ENCODE measurements around the gene SMS.

SMS gene

GRCh38 chrX:22015139-22015750, 74.7 kb downstream of the SMS start:
- POLR2A ChIA-PET = no interaction called here
- CTCF ChIA-PET = no interaction called here
- no peak for TF ChIP-seq FOXK2 (IDR thresholded peaks at IDR 0.05)
- no peak for TF ChIP-seq NFRKB (IDR thresholded peaks at IDR 0.05)
- TF ChIP-seq BHLHE40 (IDR thresholded peaks at IDR 0.05; ENCODE audit: borderline replicate concordance) = no peak
- TF ChIP-seq PKNOX1 (IDR thresholded peaks at IDR 0.05) = no peak
- no peak for TF ChIP-seq L3MBTL2 (conservative IDR thresholded peaks at IDR 0.05)
- TF ChIP-seq ELF4 (IDR thresholded peaks at IDR 0.05) = no peak
- TF ChIP-seq SUZ12 (IDR thresholded peaks at IDR 0.05) = no peak
- TF ChIP-seq FOXM1 (IDR thresholded peaks at IDR 0.05; ENCODE audit: borderline replicate concordance) = no peak
- TF ChIP-seq LEF1 (IDR thresholded peaks at IDR 0.05; ENCODE audit: borderline replicate concordance) = no peak
- no peak for TF ChIP-seq ARNT (IDR thresholded peaks at IDR 0.05)
- TF ChIP-seq CTBP1 (IDR thresholded peaks at IDR 0.05; ENCODE audit: borderline replicate concordance) = no peak
- no peak for TF ChIP-seq SP1 (IDR thresholded peaks at IDR 0.05)
- TF ChIP-seq ZNF384 (IDR thresholded peaks at IDR 0.05) = no peak
- TF ChIP-seq FOXA1 (IDR thresholded peaks at IDR 0.05) = no peak
- no peak for TF ChIP-seq HDGF (IDR thresholded peaks at IDR 0.05; ENCODE audit: borderline replicate concordance)
- no peak for TF ChIP-seq TARDBP (IDR thresholded peaks at IDR 0.05)
- DNase-seq (ENCODE audit: extremely low spot score) = no peak

GRCh38 chrX:22021751-22022324, 81.3 kb downstream of the SMS start:
- TF ChIP-seq FOXK2 (IDR thresholded peaks at IDR 0.05) (no peak), NFRKB (IDR thresholded peaks at IDR 0.05) (no peak), HDGF (IDR thresholded peaks at IDR 0.05; ENCODE audit: borderline replicate concordance) (no peak), SP1 (IDR thresholded peaks at IDR 0.05) (no peak), PKNOX1 (IDR thresholded peaks at IDR 0.05) (no peak)
- CTCF ChIA-PET = no interaction called here
- no peak for DNase-seq (ENCODE audit: extremely low spot score)
- POLR2A ChIA-PET = no interaction called here

GRCh38 chrX:22024577-22024976, 84.1 kb downstream of the SMS start:
- TF ChIP-seq FOXA1 (IDR thresholded peaks at IDR 0.05) (no peak), HDGF (IDR thresholded peaks at IDR 0.05; ENCODE audit: borderline replicate concordance) (no peak), L3MBTL2 (conservative IDR thresholded peaks at IDR 0.05) (no peak), PKNOX1 (IDR thresholded peaks at IDR 0.05) (no peak)
- ChIA-PET POLR2A (no interaction called here), CTCF (no interaction called here)
- no peak for DNase-seq (ENCODE audit: extremely low spot score)

- DNase-seq (ENCODE audit: extremely low spot score) = no peak
- no peak for TF ChIP-seq ZNF384 (IDR thresholded peaks at IDR 0.05)
- no peak for TF ChIP-seq HDGF (IDR thresholded peaks at IDR 0.05; ENCODE audit: borderline replicate concordance)
- no peak for TF ChIP-seq FOXA1 (IDR thresholded peaks at IDR 0.05)
- no peak for TF ChIP-seq PKNOX1 (IDR thresholded peaks at IDR 0.05)
- no peak for TF ChIP-seq BHLHE40 (IDR thresholded peaks at IDR 0.05; ENCODE audit: borderline replicate concordance)
- no peak for TF ChIP-seq FOXM1 (IDR thresholded peaks at IDR 0.05; ENCODE audit: borderline replicate concordance)
- TF ChIP-seq CTBP1 (IDR thresholded peaks at IDR 0.05; ENCODE audit: borderline replicate concordance) = no peak
- no peak for TF ChIP-seq SP1 (IDR thresholded peaks at IDR 0.05)
- no peak for TF ChIP-seq ELF4 (IDR thresholded peaks at IDR 0.05)
- no peak for TF ChIP-seq SUZ12 (IDR thresholded peaks at IDR 0.05)
- no peak for TF ChIP-seq TARDBP (IDR thresholded peaks at IDR 0.05)
- no peak for TF ChIP-seq LEF1 (IDR thresholded peaks at IDR 0.05; ENCODE audit: borderline replicate concordance)
- TF ChIP-seq L3MBTL2 (conservative IDR thresholded peaks at IDR 0.05) = no peak
- POLR2A ChIA-PET = no interaction called here
- CTCF ChIA-PET = no interaction called here
These were observed 85.2 kb downstream of the SMS start for GRCh38 chrX:22025751-22026150.

- POLR2A ChIA-PET = no interaction called here
- no peak for TF ChIP-seq FOXK2 (IDR thresholded peaks at IDR 0.05)
- no peak for TF ChIP-seq PKNOX1 (IDR thresholded peaks at IDR 0.05)
- TF ChIP-seq ELF4 (IDR thresholded peaks at IDR 0.05) = no peak
- no peak for TF ChIP-seq HDGF (IDR thresholded peaks at IDR 0.05; ENCODE audit: borderline replicate concordance)
- TF ChIP-seq SUZ12 (IDR thresholded peaks at IDR 0.05) = no peak
- TF ChIP-seq L3MBTL2 (conservative IDR thresholded peaks at IDR 0.05) = no peak
- no peak for DNase-seq (ENCODE audit: extremely low spot score)
- CTCF ChIA-PET = interaction anchor here (0.6 kb wide), 1 partner anchor 335 kb away, joined by 3 read pairs; no protein-coding TSS in a partner anchor
These were observed 86.2 kb downstream of the SMS start for GRCh38 chrX:22026731-22027130.

- TF ChIP-seq FOXM1 (IDR thresholded peaks at IDR 0.05; ENCODE audit: borderline replicate concordance) (no peak), FOXK2 (IDR thresholded peaks at IDR 0.05) (no peak), BHLHE40 (IDR thresholded peaks at IDR 0.05; ENCODE audit: borderline replicate concordance) (no peak), LEF1 (IDR thresholded peaks at IDR 0.05; ENCODE audit: borderline replicate concordance) (no peak), SP1 (IDR thresholded peaks at IDR 0.05) (no peak), ZNF384 (IDR thresholded peaks at IDR 0.05) (no peak), ELF4 (IDR thresholded peaks at IDR 0.05) (no peak), CTBP1 (IDR thresholded peaks at IDR 0.05; ENCODE audit: borderline replicate concordance) (no peak), PKNOX1 (IDR thresholded peaks at IDR 0.05) (no peak), L3MBTL2 (conservative IDR thresholded peaks at IDR 0.05) (no peak), FOXA1 (IDR thresholded peaks at IDR 0.05) (no peak), NFRKB (IDR thresholded peaks at IDR 0.05) (no peak), TARDBP (IDR thresholded peaks at IDR 0.05) (no peak), SUZ12 (IDR thresholded peaks at IDR 0.05) (no peak), ARNT (IDR thresholded peaks at IDR 0.05) (no peak), HDGF (IDR thresholded peaks at IDR 0.05; ENCODE audit: borderline replicate concordance) (no peak)
- ChIA-PET CTCF (no interaction called here), POLR2A (no interaction called here)
- DNase-seq (ENCODE audit: extremely low spot score) = no peak
These were observed 91.6 kb downstream of the SMS start, which contains the start of gene PHEX for GRCh38 chrX:22032084-22032483. Gene PHEX (plus strand): TSS chrX:22032325. CDS start chrX:22033006, 681 bp downstream.
